ENCODE results near the gene FRMD8. TPM values are rescaled to one million over a fixed set of nuclear protein-coding genes. Genes with fewer than 3 reads are reported as not detected.
A peak's percentile ranks its signal among the peaks of the same experiment; 100 is the strongest.

FRMD8 gene
- total and polyA plus RNA-seq, 9 of the 15 experiments (the other 6 are each of a cell fraction or from before 2014, with no cell fraction given) = 4.5 to 54.5 (median 15.8) TPM

GRCh38 chr11:65425971-65426838 is 39.8 kb downstream of the FRMD8 start (continued):
- TF ChIP-seq ATF3 (IDR thresholded peaks at IDR 0.05) (peak; percentile 90), ATF3 (CRISPR knock-in tag; conservative IDR thresholded peaks at IDR 0.05) (peak; percentile 89), HNRNPLL (IDR thresholded peaks at IDR 0.05; ENCODE audit: low read depth, low read length, poor library complexity, severe bottlenecking) (no peak), ZNF699 (CRISPR knock-in tag; IDR thresholded peaks at IDR 0.05; ENCODE audit: insufficient replicate concordance) (peak; percentile 10), HBP1 (CRISPR knock-in tag; IDR thresholded peaks at IDR 0.05) (no peak; the same call in none of the 2 replicates), ZC3H4 (CRISPR knock-in tag; IDR thresholded peaks at IDR 0.05; ENCODE audit: borderline replicate concordance) (no peak), NCOA4 (IDR thresholded peaks at IDR 0.05; ENCODE audit: partially characterized antibody) (no peak), ZNF316 (IDR thresholded peaks at IDR 0.05) (peak; percentile 14; the same call in 1 of the 2 replicates), HNRNPH1 (optimal IDR thresholded peaks at IDR 0.05; ENCODE audit: low read depth, low read length) (peak; percentile 51), CBX3 (IDR thresholded peaks at IDR 0.05; ENCODE audit: borderline replicate concordance in 1 of 2, low read length in 2 of 2) (no peak; a peak in 1 of 3 replicates), ZNF583 (CRISPR knock-in tag; IDR thresholded peaks at IDR 0.05) (no peak), ZNF146 (CRISPR knock-in tag; IDR thresholded peaks at IDR 0.05; ENCODE audit: unreplicated experiment) (no peak), MYBL2 (IDR thresholded peaks at IDR 0.05; ENCODE audit: low read depth) (no peak), MYBL2 (CRISPR knock-in tag; IDR thresholded peaks at IDR 0.05; ENCODE audit: borderline replicate concordance) (no peak), ZNF57 (CRISPR knock-in tag; IDR thresholded peaks at IDR 0.05) (no peak), ZNF589 (CRISPR knock-in tag; IDR thresholded peaks at IDR 0.05; ENCODE audit: low read depth) (no peak), NFXL1 (CRISPR knock-in tag; IDR thresholded peaks at IDR 0.05) (peak; percentile 78; the same call in 1 of the 2 replicates), POU5F1 (IDR thresholded peaks at IDR 0.05; ENCODE audit: borderline replicate concordance, low read depth, low read length, partially characterized antibody) (no peak), ZNF551 (CRISPR knock-in tag; IDR thresholded peaks at IDR 0.05) (peak; percentile 49)
- TF ChIP-seq, protein P1, sequence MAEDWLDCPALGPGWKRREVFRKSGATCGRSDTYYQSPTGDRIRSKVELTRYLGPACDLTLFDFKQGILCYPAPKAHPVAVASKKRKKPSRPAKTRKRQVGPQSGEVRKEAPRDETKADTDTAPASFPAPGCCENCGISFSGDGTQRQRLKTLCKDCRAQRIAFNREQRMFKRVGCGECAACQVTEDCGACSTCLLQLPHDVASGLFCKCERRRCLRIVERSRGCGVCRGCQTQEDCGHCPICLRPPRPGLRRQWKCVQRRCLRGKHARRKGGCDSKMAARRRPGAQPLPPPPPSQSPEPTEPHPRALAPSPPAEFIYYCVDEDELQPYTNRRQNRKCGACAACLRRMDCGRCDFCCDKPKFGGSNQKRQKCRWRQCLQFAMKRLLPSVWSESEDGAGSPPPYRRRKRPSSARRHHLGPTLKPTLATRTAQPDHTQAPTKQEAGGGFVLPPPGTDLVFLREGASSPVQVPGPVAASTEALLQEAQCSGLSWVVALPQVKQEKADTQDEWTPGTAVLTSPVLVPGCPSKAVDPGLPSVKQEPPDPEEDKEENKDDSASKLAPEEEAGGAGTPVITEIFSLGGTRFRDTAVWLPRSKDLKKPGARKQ (CRISPR knock-in tag; IDR thresholded peaks at IDR 0.05) = no peak
- TF ChIP-seq, protein P2, sequence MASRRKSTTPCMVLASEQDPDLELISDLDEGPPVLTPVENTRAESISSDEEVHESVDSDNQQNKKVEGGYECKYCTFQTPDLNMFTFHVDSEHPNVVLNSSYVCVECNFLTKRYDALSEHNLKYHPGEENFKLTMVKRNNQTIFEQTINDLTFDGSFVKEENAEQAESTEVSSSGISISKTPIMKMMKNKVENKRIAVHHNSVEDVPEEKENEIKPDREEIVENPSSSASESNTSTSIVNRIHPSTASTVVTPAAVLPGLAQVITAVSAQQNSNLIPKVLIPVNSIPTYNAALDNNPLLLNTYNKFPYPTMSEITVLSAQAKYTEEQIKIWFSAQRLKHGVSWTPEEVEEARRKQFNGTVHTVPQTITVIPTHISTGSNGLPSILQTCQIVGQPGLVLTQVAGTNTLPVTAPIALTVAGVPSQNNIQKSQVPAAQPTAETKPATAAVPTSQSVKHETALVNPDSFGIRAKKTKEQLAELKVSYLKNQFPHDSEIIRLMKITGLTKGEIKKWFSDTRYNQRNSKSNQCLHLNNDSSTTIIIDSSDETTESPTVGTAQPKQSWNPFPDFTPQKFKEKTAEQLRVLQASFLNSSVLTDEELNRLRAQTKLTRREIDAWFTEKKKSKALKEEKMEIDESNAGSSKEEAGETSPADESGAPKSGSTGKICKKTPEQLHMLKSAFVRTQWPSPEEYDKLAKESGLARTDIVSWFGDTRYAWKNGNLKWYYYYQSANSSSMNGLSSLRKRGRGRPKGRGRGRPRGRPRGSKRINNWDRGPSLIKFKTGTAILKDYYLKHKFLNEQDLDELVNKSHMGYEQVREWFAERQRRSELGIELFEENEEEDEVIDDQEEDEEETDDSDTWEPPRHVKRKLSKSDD (conservative IDR thresholded peaks at IDR 0.05; ENCODE audit: low read length) = 0 out of 2 replicates have a peak, but pooled peaks have one; percentile 68

All from K562 (cell line).